Endothelial cell of umbilical vein (primary cell): ENCODE measurements around the gene SCP2. TPM values are rescaled to one million over a fixed set of nuclear protein-coding genes. Genes with fewer than 3 reads are reported as not detected.
A peak's percentile ranks its signal among the peaks of the same experiment; 100 is the strongest.

ENCODE experiments used
- BruUV-seq: library from RNA; stranded (reverse); fragments of 400-500 nt; replicated peaks from 2 replicates; lab custom pipeline; 2021; lab: Mats Ljungman, UMichigan
- CTCF ChIA-PET: fragments of 300-600, 350-600 bp; sonication (Branson Sonifier 250); formaldehyde crosslinking; loops from one replicate; lab custom pipeline; 2021; ENCODE audit warnings: antibody characterized with exemption, inconsistent platforms; lab: Charles Lee
- POLR2A ChIA-PET: fragments of 300-600, 350-600 bp; sonication (Branson Sonifier 250); formaldehyde crosslinking; loops from one replicate; lab custom pipeline; 2021; ENCODE audit warnings: antibody characterized with exemption, inconsistent platforms; lab: Charles Lee
- DNase-seq: peaks from one replicate; pipeline ENCODE4 v3.0.0-alpha.2; 2011; ENCODE audit warnings: low read depth, low spot score
- FAIRE-seq: peaks from 2 replicates; lab custom pipeline; 2011; peaks lifted over from hg19 to GRCh38; lab: Jason Lieb, UNC
- H2AFZ ChIP-seq: 2 replicates; pipeline ENCODE4 v1.6.0; 2012; ENCODE audit warnings: low read depth, low read length, control low read depth, inconsistent platforms
- H3K27ac ChIP-seq: 2 replicates; pipeline ENCODE4 v1.5.1; 2011; ENCODE audit warnings: low read depth, mild to moderate bottlenecking, control low read depth, low read length, moderate library complexity; ENCODE audit not compliant: insufficient read depth
- H3K27me3 ChIP-seq, 2 experiments: 2 replicates each; pipeline versions ENCODE4 v1.6.0 to v1.6.1; 2011; ENCODE audit warnings: low read length in 2 of 2, mixed read lengths in 1 of 2; ENCODE audit not compliant: control insufficient read depth in 2 of 2, insufficient read depth in 2 of 2
- H3K36me3 ChIP-seq, 2 experiments: 2 replicates in 1 of 2; 3 replicates in 1 of 2; pipeline ENCODE4 v1.5.1; 2011; ENCODE audit warnings: low read length in 2 of 2, mild to moderate bottlenecking in 1 of 2, moderate library complexity in 1 of 2; ENCODE audit not compliant: control insufficient read depth in 2 of 2, insufficient read depth in 2 of 2; ENCODE audit errors: extremely low read depth in 1 of 2
- H3K4me1 ChIP-seq: 3 replicates; pipeline ENCODE4 v1.5.1; 2011; ENCODE audit warnings: mild to moderate bottlenecking, low read length; ENCODE audit not compliant: control insufficient read depth, insufficient read depth; ENCODE audit errors: extremely low read depth
- H3K4me2 ChIP-seq: 2 replicates; pipeline ENCODE4 v1.6.1; 2011; ENCODE audit warnings: low read length, control low read depth, mixed read lengths; ENCODE audit not compliant: insufficient read depth
- H3K4me3 ChIP-seq, 3 experiments: fragments of 200-600 bp in 1 of 3; sonication (generic), shearing (Covaris generic) in 1 of 3; replicated peaks in 1 of 3; 2 replicates each; pipeline ENCODE4 v1.5.1; 2011 to 2016; ENCODE audit warnings: control low read depth in 3 of 3, low read length in 3 of 3, mild to moderate bottlenecking in 2 of 3, inconsistent platforms in 1 of 3, low read depth in 1 of 3, moderate library complexity in 1 of 3; ENCODE audit not compliant: insufficient read depth in 1 of 3
- H3K79me2 ChIP-seq: 2 replicates; pipeline ENCODE4 v1.6.0; 2012; ENCODE audit warnings: low read length, inconsistent platforms; ENCODE audit not compliant: control insufficient read depth, insufficient read depth
- H3K9ac ChIP-seq: replicated peaks from 2 replicates; pipeline ENCODE3; 2011; ENCODE audit warnings: low read length, control low read depth; ENCODE audit not compliant: insufficient read depth; ENCODE audit errors: extremely low read depth
- H3K9me1 ChIP-seq: replicated peaks from 3 replicates; pipeline ENCODE4 v1.6.0; 2011; ENCODE audit warnings: mild to moderate bottlenecking, low read length; ENCODE audit not compliant: control insufficient read depth, insufficient read depth; ENCODE audit errors: extremely low read depth
- H3K9me3 ChIP-seq: replicated peaks from 2 replicates; pipeline ENCODE4 v1.5.1; 2012; ENCODE audit warnings: low read length, inconsistent platforms; ENCODE audit not compliant: control insufficient read depth, insufficient read depth
- H4K20me1 ChIP-seq: replicated peaks from 2 replicates; pipeline ENCODE3; 2011; ENCODE audit warnings: mild to moderate bottlenecking, low read length; ENCODE audit not compliant: control insufficient read depth, insufficient read depth; ENCODE audit errors: extremely low read depth
- FOS ChIP-seq: IDR thresholded peaks from 2 replicates; pipeline ENCODE4 v1.6.1; 2011; ENCODE audit warnings: mild to moderate bottlenecking, low read length, moderate library complexity, borderline replicate concordance; ENCODE audit not compliant: insufficient read depth
- JUN ChIP-seq: IDR thresholded peaks from 2 replicates; pipeline ENCODE4 v1.6.1; 2011; ENCODE audit warnings: borderline replicate concordance, low read depth; ENCODE audit not compliant: insufficient read length, insufficient read depth
- MYC ChIP-seq: IDR thresholded peaks from one replicate; pipeline ENCODE4 v1.6.1; 2011; ENCODE audit warnings: mild to moderate bottlenecking, low read depth, low read length
- POLR2AphosphoS5 ChIP-seq: IDR thresholded peaks from 2 replicates; pipeline ENCODE4 v1.6.1; 2012; ENCODE audit warnings: low read depth, mild to moderate bottlenecking, control low read depth, low read length, moderate library complexity; ENCODE audit not compliant: insufficient read depth
- dilution Hi-C: fragments of 300-500 bp; cut with MboI; formaldehyde crosslinking; loops from one replicate; pipeline ENCODE4 v1.15.0; 2019; ENCODE audit warnings: low sequenced_read_pairs; ENCODE audit not compliant: extremely low pct_ligation_motif_present
- intact Hi-C: fragments of 100-400 bp; cut with micrococcal nuclease; formaldehyde crosslinking; loops from one replicate; pipeline ENCODE4 v1.10.0; 2022
- polyA plus RNA-seq, 4 experiments: library from polyadenylated mRNA; depleted of rRNA in 3 of 4; stranded (reverse) in 3 of 4; unstranded in 1 of 4; fragments of >200 nt; gene quantifications; 2 replicates each; pipeline versions ENCODE4 v1.2.1 to v1.2.3, GENCODE V29; 2011 to 2012; ENCODE audit warnings: missing spikeins in 1 of 4
- total RNA-seq: library from RNA; stranded (reverse); gene quantifications from 2 replicates; pipeline ENCODE4 v1.2.3, GENCODE V29; 2021
- TF ChIP-seq, protein P1 (sequence below), 2 donors: IDR thresholded peaks; 1 replicate in 1 of 2; 2 replicates in 1 of 2; pipeline ENCODE4 v1.5.1; 2011; ENCODE audit warnings: low read length in 2 of 2, mild to moderate bottlenecking in 2 of 2, moderate library complexity in 2 of 2, control low read depth in 1 of 2, inconsistent platforms in 1 of 2, low read depth in 1 of 2; ENCODE audit not compliant: insufficient read depth in 1 of 2; ENCODE audit errors: extremely low read depth in 1 of 2

The SCP2 gene
- total and polyA plus RNA-seq, 2 donors (not counting 3 experiments of a cell fraction or from before 2014, with no cell fraction given), result 42.4 to 92.7 TPM

- peak overlapping the region; percentile 41 for H3K4me2 ChIP-seq
- H3K9me3 ChIP-seq, result no peaks in the 10 kb centered on the region
- H3K9me1 ChIP-seq, result no peaks in the 10 kb centered on the region
- ChIA-PET CTCF (interaction anchor here (0.6 to 2.2 kb wide), 11 partner anchors 10 to 264 kb away, joined by 3 to 10 read pairs (median 3); partner anchors contain the start of gene ZYG11A), POLR2A (no interaction called here)
- dilution Hi-C loops, result no loop called here
- H3K9ac ChIP-seq, result peak overlapping the region; percentile 14
- no peaks in the 10 kb centered on the region for H3K4me1 ChIP-seq
- H3K27ac ChIP-seq, result no peak overlapping the region
- BruUV-seq, result no TSS peak
- FAIRE-seq (no peak), DNase-seq (peak; percentile 3)
- H4K20me1 ChIP-seq, result no peaks in the 10 kb centered on the region
- H3K79me2 ChIP-seq, result no peaks in the 10 kb centered on the region
- intact Hi-C loops, result loop anchor here (2.0 to 5.0 kb wide), 3 partner anchors 128 to 261 kb away; no protein-coding TSS in a partner anchor
- H3K4me3 ChIP-seq, result peak overlapping the region; percentile 20 to 56 (median 48)
- TF ChIP-seq, protein P1, sequence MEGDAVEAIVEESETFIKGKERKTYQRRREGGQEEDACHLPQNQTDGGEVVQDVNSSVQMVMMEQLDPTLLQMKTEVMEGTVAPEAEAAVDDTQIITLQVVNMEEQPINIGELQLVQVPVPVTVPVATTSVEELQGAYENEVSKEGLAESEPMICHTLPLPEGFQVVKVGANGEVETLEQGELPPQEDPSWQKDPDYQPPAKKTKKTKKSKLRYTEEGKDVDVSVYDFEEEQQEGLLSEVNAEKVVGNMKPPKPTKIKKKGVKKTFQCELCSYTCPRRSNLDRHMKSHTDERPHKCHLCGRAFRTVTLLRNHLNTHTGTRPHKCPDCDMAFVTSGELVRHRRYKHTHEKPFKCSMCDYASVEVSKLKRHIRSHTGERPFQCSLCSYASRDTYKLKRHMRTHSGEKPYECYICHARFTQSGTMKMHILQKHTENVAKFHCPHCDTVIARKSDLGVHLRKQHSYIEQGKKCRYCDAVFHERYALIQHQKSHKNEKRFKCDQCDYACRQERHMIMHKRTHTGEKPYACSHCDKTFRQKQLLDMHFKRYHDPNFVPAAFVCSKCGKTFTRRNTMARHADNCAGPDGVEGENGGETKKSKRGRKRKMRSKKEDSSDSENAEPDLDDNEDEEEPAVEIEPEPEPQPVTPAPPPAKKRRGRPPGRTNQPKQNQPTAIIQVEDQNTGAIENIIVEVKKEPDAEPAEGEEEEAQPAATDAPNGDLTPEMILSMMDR (IDR thresholded peaks at IDR 0.05; ENCODE audit: extremely low read depth in 1 of 2, insufficient read depth in 1 of 2, low read depth in 1 of 2, low read length in 2 of 2), result no peak
- TF ChIP-seq MYC, result no peak
- no peak for TF ChIP-seq JUN
- TF ChIP-seq FOS, result no peak
- no peak for TF ChIP-seq POLR2AphosphoS5
- H3K36me3 ChIP-seq, result no peaks in the 10 kb centered on the region
- H2AFZ ChIP-seq, result peak overlapping the region; percentile 72
- H3K27me3 ChIP-seq, result no peaks in the 10 kb centered on the region
These were observed 6.2 kb upstream of the SCP2 start for GRCh38 chr1:52920791-52921291.
